Forelimb muscle (tissue), 1 donor: ENCODE data around the gene PRPS1L1. TPM values are rescaled to one million over a fixed set of nuclear protein-coding genes. Genes with fewer than 3 reads are reported as not detected.

ENCODE experiments used
- DNase-seq: peaks from one replicate; pipeline ENCODE4 v3.0.0-alpha.2; 2013; ENCODE audit warnings: low read depth
- polyA plus RNA-seq: library from polyadenylated mRNA; unstranded; fragments of 120-200 nt; gene quantifications from one replicate; pipeline ENCODE4 v1.2.1, GENCODE V29; 2013; ENCODE audit not compliant: insufficient read length

The PRPS1L1 gene
- polyA plus RNA-seq, 1 donor = not detected

DNA sequence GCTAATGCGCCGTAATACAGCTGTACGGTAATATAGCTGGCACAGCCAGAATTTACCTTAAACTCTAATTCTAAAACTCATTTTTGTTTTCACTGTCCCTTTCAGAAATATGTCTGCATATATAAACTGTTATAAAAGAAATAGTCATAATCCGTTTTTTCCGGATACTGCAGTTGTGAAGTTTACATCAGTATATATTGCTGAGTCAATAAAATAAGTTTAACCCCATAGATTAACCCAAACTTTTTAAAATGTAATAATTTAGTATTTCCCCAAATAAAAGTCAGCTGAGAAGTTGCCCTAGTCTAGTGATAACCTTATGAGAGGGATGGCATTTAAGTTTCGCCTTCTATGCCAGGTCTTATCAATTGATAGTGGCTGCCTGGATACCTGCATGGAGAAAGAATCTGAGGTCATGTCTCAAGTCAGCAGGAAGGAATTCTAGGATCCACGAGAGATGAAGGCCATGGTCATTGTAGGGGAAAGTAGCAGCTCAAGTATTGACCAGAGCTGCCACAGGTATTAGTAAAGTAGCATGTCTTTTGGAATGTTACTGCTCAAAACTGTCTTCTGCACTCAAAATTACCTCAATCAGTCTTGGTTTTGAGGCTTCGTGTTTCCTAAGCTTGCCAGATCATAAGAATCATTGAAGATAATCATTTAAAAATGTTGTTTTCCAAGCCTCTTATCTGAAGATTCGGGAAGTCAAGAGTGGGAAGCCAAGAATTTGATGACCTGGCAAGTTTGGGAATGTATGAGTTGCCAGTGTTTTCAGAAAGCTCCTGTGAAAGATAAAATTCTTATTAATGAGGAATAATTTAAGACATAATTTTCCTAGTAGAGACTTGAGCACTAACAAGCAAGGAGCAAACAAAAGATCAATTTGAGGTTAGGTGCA is 10.8 kb downstream of the PRPS1L1 start:
- DNase-seq = no peak

DNA sequence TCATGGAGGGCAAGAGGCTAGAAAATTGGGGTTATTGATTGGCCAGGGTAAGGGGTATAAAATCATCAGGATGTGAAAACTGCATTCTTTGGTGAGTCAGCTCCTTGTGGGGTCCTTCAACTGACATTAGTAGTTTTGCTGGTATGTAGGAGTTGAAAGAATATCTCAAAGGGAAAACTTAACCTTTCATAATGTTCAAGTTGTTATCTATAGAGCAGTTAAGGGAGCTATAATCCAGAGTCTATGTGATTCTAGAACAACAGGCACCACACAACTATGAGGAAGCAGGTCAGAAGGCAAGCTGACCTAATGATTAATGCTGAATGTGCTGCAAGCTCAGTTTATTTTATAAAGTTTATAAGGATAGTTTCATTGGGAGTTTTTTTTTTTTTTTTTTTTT is 13.7 kb downstream of the PRPS1L1 start:
- DNase-seq = no peak

DNA sequence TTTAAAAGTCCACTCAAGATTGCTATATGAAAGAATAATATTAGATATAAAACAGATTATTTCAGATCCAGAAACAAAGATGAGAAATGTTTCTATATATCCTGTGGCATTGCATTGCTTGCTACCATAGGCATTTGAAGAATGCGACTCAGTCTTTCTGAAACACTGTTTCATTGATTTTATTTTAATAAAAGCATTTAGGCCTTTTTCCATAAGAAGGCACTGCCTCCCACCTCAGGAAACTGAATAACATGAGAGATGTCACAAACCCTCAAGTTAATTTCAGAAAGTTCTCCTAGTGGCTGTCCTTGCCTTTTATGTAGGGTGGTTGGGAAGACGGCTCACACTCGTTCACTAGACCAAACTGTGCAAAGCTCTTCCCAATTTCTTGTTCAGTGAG is 23.3 kb downstream of the PRPS1L1 start:
- DNase-seq = no peak

DNA sequence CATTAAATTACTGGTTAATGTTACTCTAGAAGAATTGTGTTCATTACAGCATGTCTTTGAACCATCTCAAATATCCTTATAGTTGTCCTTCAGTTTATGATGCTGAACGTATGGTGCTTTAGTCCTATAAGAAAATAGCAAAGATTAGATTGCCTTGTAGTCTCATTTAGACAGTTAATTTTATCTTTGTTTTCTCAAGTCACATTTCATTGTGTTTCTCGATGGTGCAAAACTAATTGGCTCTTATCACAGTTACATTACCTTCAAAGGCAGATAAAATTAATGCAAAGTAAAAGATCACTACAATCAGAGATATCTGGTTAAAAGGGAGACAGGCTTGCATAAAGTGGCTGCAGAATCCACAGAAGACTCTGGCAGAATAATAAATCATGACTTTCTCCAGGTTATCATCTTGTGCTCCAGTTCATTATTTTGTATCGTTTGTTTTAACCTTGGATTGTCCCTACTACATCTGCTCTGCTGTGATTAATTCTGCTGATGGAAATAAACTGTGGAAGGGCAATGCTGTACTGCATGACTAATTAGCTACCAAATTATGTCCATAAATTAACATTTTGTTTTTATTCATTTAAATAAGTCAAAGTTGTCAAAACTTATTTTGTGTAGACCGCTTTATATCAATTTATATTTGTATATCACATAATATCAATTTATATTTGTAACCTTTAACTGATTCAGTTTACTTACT is 24.2 kb downstream of the PRPS1L1 start:
- DNase-seq = no peak

DNA sequence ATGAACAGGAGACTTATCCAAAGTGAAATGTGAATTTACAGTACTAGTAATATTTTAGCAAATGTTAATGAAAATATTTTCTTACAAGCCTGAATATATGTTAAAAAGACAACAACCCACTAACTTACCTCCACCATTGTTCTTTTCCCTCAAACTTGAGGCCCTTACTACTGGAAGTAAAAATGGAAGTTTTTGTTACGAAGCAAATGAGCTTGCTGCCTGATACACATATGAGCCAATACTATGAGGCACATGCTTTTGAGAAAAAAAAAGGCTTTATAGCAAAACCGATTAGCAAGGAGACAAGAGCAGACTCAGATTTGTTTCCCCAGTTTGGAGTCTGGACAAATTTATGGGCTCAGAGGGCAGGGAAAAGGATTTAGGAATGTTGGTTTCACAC is 29.0 kb downstream of the PRPS1L1 start:
- no peak for DNase-seq

DNA sequence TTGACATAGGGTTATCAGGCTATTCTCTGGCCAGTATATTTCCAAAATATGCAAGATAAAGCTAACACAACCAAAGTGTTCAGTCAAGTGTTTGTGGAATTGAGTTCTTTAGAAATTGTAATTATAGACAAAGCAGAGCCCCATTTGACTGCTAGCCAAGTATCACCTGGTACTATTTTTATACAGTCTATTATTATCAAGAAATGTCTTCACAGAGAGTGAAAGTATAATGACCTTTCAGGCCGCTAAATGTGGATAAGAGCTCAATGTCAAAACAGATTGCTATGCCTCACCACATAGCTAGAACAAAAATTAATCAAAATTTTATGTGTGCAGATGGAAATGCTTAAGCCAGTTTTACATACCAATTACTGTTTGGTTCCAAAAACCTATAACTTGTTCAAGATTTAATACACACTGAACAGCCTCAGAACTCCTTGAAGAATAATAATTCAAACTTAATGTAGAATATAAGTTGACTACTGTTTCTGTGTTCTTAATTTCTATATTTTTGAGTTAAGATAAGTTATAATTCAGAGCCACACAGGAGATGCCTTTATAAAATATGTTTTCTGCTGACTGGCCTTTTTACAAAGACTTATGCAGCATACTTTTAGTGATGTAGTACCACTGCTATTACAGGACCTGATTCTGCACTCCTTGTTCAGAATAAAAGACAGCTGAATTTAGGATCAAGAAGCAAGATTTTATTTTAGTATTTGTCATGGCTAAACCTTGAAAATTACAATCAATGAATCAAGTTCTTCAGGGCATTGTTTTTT is 31.0 kb downstream of the PRPS1L1 start:
- no peak for DNase-seq

DNA sequence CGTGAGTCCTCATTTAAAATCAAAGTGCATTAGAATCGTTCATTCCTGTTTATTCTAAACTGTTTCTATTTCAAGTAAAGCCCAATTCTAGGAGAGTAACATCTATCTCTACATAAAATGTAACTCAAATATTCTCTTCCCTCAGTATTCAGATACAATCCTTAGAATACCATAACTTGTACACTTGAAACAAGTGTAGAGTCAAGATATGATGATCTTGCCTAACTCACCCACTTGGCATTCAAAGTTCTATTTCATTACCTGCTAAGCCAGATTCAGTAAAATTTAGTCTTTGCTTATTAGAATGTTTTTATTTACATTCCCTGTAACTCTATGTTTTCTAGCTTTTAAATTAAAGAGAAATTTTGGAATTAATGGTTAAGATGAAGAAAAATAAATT is 31.6 kb downstream of the PRPS1L1 start:
- DNase-seq = no peak

DNA sequence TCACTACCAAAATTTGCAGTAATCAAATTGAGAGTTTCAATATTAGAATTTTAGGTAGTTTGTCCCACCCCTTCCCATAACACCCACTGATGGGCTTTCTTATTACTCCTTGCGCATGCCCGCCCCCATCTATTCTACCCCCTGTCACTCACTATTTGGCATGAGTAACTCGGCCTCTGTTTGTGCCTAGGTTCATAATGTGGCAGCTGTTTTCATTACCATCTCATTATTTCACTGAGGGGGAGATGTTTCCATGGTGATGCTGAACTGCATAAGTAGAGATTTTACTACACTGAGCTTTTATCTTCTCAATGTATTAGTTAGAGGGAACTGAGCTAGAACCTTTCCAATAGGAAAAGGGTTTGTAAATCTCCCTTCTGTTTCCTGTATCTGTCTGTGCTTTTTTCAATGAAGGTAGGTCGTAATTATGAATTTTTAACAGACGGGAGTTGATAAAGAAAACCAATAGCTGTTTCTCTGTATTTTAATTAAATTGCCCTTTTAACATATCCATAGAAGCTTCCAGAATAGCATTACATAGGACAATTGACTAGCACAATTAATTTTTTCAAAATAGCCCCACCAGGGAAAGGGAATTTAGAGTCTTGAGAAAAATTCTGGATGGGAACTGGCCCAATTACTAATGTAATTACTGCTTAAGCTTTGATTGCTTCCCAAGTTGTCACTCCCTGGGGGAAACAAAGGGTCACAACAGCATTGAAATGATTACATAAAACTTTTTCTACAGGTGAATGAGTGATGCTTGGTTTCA is 33.4 kb downstream of the PRPS1L1 start:
- DNase-seq = no peak

DNA sequence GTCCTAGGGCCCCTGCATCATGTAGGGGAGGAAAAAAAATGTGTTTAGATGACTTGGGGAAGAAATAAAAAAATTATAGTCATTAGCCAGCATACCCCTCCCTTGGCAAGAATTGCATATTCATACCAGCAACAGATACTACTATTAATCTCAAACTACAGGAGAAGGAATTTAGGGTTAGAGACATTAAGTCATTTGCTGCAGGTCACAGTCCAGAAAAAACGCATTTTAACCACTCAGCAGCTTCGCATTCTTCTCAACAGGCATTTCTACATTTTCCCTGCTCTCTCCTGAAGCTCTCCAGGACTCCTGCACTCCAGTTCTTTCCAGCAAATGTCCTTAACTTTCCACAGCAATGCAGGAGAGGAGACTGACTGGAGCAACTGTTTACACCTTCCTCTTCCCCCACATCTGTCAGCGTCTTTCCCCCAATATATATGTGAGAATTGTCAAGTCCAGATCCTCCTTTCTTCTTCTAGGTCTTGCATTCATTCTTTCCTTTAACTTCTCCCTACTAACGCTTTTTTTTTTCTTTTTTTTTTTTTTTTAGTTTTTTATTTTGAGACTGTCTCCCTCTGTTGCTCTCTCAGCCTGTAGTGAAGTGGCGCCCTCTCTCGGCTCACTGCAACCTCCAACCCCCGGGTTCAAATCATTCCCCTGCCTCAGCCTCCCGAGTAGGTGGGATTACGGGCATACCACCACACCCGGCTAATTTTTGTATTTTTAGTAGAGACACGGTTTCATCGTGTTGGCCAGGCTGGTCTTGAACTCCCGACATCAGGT is 35.6 kb downstream of the PRPS1L1 start:
- DNase-seq = no peak

DNA sequence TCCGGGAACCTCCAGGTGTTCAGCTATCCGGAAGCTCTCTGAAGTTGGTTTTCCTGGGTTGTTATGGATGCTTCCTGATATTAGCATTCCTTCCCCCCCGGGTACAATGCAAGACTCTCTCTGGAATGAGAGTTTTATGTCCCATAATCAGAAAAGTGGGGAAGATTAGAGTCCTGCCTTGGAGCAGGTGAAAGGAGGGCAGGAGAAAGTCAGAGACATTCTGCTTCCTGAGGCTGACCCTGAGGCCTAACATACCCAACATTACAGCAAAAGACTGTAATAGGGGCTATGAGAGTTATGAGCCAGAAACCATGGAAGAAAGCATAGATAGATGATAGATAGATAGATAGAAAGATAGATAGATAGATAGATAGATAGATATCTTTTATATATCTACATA is 36.9 kb downstream of the PRPS1L1 start:
- no peak for DNase-seq

DNA sequence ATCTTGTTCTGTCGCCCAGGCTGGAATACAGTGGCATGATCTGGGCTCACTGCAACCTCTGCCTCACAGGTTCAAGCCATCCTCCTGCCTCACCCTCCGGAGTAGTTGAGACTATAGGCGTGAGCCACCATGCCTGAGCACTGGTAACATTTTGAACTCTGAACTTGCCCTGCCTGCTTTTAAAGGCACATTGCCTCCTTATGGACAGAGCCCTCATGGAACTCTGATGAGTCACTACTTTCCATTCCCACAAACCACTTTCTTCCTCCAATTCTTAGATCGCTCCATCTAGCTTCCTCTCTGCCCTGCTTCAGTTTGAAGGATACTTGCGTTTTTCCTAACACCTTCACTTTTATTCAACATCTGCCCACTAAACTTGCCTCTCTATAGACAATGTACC is 38.1 kb downstream of the PRPS1L1 start:
- DNase-seq = no peak

DNA sequence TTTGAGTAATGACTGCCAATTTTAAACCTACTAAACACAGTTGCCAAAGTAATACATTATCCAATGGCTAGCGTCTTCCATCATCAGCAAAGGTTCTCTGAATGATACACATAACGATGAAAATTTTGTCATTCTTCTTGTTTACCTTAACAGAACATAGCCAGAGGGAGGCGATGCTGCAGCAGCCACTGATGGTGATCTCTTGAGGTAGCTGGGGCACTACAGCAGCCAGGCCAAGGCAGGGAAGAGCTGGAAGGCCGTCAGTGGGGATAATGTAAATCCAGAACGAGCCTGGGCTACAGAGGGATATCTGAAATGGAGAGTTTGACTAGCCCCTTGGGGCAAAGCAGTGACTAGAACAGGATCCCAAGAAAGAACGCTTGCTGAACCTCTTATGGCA is 38.8 kb downstream of the PRPS1L1 start:
- no peak for DNase-seq

DNA sequence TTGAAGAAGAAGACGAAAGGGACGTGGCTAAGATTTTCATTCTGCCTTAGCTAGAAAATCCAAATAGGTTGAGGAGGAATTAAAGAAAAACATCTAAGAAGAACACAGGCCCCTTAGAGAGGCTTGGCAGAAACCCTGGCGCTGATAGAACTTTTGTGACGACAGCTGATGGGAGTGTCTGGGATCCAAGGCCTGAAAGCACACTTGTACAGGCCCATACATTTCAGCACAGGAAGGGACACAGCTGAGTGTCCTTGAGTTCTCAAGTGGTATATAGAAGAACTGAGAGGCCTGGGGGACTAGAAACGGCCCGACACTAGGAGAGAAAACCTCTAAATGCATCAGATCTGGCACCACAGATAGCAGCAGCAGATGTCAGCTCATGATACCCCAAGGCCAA is 39.5 kb downstream of the PRPS1L1 start:
- no peak for DNase-seq

DNA sequence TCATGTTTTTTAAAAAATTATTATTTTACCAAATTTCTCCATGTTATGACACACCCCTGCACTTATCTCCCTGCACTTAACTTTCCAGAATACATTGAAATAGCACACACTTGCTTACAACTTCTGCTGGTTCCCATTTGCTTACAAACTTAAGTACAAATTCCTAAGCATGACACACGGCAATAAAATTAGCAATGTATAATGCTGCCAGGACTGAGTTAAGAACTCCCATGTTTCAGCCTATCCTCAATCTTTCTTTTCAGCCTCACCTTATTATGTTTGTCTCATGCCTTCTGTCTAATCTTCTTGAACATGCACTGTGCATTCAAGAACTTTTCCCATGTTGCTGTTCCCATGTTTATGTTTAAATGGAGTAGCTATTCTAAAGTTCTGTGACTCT is 40.8 kb downstream of the PRPS1L1 start:
- DNase-seq = no peak

DNA sequence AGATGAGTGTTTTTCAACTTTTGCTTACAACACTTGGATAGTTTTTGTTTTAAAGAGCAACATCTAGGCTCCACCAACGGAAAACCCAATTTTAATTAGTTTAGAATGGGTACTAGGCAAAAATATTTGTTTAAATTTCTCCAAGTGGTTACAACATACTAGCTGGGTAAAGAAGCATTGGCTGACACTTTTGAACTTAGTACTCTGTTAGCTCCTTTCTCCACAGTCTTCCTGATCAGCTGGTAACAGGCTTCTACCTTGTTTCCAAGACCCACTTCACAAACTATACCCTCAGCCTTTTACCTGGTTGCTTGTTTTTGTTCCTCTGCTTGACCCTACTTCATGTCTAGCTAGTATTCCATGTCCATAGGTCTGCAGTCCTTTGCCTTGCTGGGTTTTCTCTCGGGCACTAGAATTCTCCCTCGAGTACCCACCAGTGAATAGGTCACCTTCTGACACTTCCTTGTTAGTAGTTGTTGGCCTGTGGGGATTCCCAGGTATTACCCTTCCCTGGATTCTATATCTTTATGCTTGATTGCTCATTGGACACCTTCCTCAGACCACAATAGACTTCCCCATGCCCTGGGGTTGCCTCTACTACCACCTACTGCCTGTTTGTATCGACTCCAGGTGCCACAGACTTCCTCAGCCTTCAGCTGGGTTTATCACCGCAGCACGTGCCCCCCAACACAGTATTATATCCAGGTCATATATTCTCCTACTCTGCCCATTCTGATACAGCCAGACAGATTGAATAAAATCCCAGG is 42.0 kb downstream of the PRPS1L1 start:
- DNase-seq = no peak

DNA sequence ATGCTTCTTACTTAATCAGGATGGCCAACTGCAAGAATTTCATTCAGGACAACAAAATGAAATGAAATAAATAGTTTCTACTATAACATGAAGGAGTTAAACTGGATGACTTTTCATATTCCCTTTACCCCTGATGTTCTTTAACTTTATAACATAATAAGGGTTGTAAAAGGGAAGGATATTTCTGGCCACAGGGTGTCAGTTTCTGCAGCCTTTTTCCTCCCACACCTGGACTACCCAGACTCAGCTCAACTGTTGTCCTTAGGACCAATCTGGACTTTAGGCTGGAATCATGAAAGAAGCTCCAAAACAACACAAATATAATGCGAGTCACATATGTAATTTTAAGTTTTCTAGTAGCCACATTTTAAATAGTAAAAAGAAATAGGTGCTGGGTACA is 43.4 kb downstream of the PRPS1L1 start:
- no peak for DNase-seq

DNA sequence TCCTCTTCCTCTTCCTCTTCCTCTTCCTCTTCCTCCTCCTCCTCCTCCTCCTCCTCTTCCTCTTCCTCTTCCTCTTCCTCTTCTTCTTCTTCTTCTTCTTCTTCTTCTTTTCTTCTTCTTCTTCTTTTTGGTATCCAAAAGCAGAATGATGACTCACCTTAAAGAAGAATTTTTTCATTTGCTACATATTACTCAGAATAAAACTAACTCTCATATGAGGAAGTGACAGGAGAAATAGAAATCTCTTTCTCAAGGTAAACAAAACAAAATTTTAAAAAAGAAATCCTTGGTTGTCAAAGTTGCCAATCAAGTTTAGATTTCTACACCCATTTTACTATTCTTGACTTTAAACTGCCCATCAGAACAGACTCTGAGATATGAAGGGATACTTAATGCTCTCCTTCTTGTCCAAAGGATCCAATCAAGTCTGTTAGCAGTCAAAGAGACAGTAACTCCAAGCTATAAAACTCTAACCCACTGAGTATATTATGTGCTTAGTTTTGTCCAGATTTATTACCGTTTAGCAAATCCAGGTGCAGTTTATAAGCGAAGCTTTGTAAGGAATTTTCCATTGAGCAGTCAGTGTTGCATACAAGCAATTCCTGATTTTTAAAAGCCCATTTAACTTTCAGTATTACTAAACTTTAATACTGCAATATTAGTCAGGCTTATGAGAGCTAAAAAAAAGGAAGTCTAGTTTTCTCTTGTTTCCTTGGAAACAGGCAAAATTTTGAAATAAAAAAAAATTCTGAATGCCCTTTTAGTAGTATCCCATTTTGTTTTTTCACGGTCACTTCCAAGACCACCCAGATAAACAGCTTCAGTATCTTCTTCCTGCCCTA is 44.2 kb downstream of the PRPS1L1 start:
- no peak for DNase-seq

DNA sequence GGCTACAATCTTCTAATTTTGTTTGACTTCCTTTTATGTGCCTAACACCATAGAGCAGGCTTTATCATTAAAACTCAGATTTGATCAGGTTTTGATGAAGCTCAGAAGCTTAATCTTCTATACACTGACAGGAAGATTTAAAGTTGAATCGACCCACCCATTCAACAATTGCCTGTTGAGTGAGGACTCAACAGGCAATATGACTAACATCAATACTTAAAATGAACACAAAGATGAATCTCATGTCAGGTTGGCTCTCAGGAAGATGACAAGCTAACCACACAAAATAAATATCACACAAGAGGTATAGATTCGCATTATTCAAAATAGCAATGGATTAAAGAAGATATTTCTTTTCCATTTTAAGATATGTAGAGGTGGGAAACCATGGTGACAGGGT is 50.7 kb downstream of the PRPS1L1 start:
- no peak for DNase-seq
